Body of pancreas (tissue), 4 donors: ENCODE results near the gene THSD4. TPM values are rescaled to one million over a fixed set of nuclear protein-coding genes. Genes with fewer than 3 reads are reported as not detected.
A peak's percentile ranks its signal among the peaks of the same experiment; 100 is the strongest.

Experiments used
- ATAC-seq: fragments of 150-250 bp; one replicate; pipeline ENCODE4 v1.9.1; 2016
- DNase-seq, 4 donors: peaks; one replicate each; pipeline ENCODE4 v3.0.0-alpha.2; 2019
- H3K27ac ChIP-seq, 4 donors: fragments of 200-600 bp; sonication (generic); 1 replicate in 3 of 4; 2 replicates in 1 of 4; pipeline versions ENCODE4 v1.5.1 to v1.6.1; 2016 to 2019; ENCODE audit warnings: mild to moderate bottlenecking in 1 of 4, mixed read lengths in 1 of 4, moderate library complexity in 1 of 4
- H3K27me3 ChIP-seq, 2 donors: fragments of 200-600 bp; sonication (generic); one replicate each; pipeline ENCODE4 v1.6.0; 2016; ENCODE audit warnings: mild to moderate bottlenecking in 1 of 2
- H3K36me3 ChIP-seq, 2 donors: fragments of 200-600 bp; sonication (generic); replicated peaks in 1 of 2; 2 replicates each; pipeline ENCODE4 v1.5.1; 2016; ENCODE audit warnings: low read depth in 2 of 2; ENCODE audit not compliant: insufficient read depth in 1 of 2
- H3K4me1 ChIP-seq: fragments of 200-600 bp; sonication (generic); one replicate; pipeline ENCODE4 v1.6.0; 2016
- H3K4me3 ChIP-seq, 2 donors: fragments of 200-600 bp; sonication (generic); 1 replicate in 1 of 2; 2 replicates in 1 of 2; pipeline ENCODE4 v1.5.1; 2016 to 2019
- H3K9me3 ChIP-seq, 3 donors: fragments of 200-600 bp; sonication (generic); 1 replicate in 2 of 3; 2 replicates in 1 of 3; pipeline ENCODE4 v1.5.1; 2016
- CTCF ChIP-seq, 7 experiments: fragments of 450-650 bp in 4 of 7; fragments of 200-600 bp in 3 of 7; sonication (generic) in 3 of 7; IDR thresholded peaks; one replicate each; pipeline ENCODE4 v1.5.1; 2016 to 2019; ENCODE audit warnings: antibody characterized with exemption in 7 of 7
- POLR2A ChIP-seq, 3 donors: fragments of 450-650 bp; IDR thresholded peaks; one replicate each; pipeline ENCODE4 v1.6.1; 2016; ENCODE audit warnings: antibody characterized with exemption in 3 of 3, mild to moderate bottlenecking in 2 of 3
- WGBS, 2 donors: methylation state at CpG; one replicate each; pipeline ENCODE4 v1.1.5; 2017; 5-methylcytosine and 5-hydroxymethylcytosine counted together
- intact Hi-C: fragments of 100-400 bp; cut with DNase I; formaldehyde crosslinking; loops from one replicate; pipeline ENCODE4 v1.15.1; 2023
- total RNA-seq, 2 donors: library from RNA; depleted of rRNA; stranded (reverse); fragments of >200 nt; gene quantifications; one replicate each; pipeline ENCODE4 v1.1.0, GENCODE V29; 2016

THSD4 gene
- total RNA-seq, 2 donors from 2014 or later, result 12.9 to 16.1 TPM

- H3K27me3 ChIP-seq, result no peaks in the 10 kb centered on the region
- peaks cover 15% of the 10 kb centered on the region for H3K4me1 ChIP-seq
- no peak for ATAC-seq
- H3K4me3 ChIP-seq, result no peak overlapping the region
- intact Hi-C loops, result no loop called here
- no peak for DNase-seq
- TF ChIP-seq POLR2A (IDR thresholded peaks at IDR 0.05), result no peak
- TF ChIP-seq CTCF (IDR thresholded peaks at IDR 0.05), result no peak
- no peaks in the 10 kb centered on the region for H3K9me3 ChIP-seq
- H3K36me3 ChIP-seq, result no peaks in the 10 kb centered on the region
- 88 to 94% methylated on average over 1 of the region's 1 CpG for WGBS, 2 donors
- no peak overlapping the region for H3K27ac ChIP-seq
Observed at GRCh38 chr15:71291723-71292122, 176.5 kb downstream of the THSD4 start.

- Histone ChIP-seq H3K36me3 (no peaks in the 10 kb centered on the region), H3K9me3 (no peaks in the 10 kb centered on the region), H3K4me1 (peaks cover 10% of the 10 kb centered on the region), H3K4me3 (no peak overlapping the region), H3K27ac (no peak overlapping the region), H3K27me3 (no peaks in the 10 kb centered on the region)
- ATAC-seq (no peak), DNase-seq (no peak)
- intact Hi-C loops, result no loop called here
- TF ChIP-seq POLR2A (IDR thresholded peaks at IDR 0.05) (no peak), CTCF (IDR thresholded peaks at IDR 0.05) (no peak)
- WGBS, 2 donors, result 19 to 27% methylated on average over 2 of the region's 2 CpGs
Observed at GRCh38 chr15:71293723-71294122, 178.5 kb downstream of the THSD4 start.

GRCh38 chr15:71294251-71294910 is 179.1 kb downstream of the THSD4 start:
- DNase-seq (no peak), ATAC-seq (no peak)
- H3K27ac ChIP-seq, result peak overlapping the region in 2 of 4 donors; percentile 66 to 74
- no peak for TF ChIP-seq POLR2A (IDR thresholded peaks at IDR 0.05)
- TF ChIP-seq CTCF (IDR thresholded peaks at IDR 0.05), result no peak
- H3K9me3 ChIP-seq, result no peaks in the 10 kb centered on the region
- H3K27me3 ChIP-seq, result no peaks in the 10 kb centered on the region
- H3K4me1 ChIP-seq, result peaks cover 6% of the 10 kb centered on the region
- intact Hi-C loops, result no loop called here
- H3K4me3 ChIP-seq, result no peak overlapping the region
- H3K36me3 ChIP-seq, result no peaks in the 10 kb centered on the region
- WGBS, 2 donors, result 60% methylated on average over 11 to 12 of the region's 12 CpGs

GRCh38 chr15:71294911-71295602 is 179.8 kb downstream of the THSD4 start:
- Histone ChIP-seq H3K27me3 (no peaks in the 10 kb centered on the region), H3K27ac (peak overlapping the region in 3 of 4 donors; percentile 6 to 74 (median 66)), H3K4me1 (peaks cover 6% of the 10 kb centered on the region), H3K9me3 (no peaks in the 10 kb centered on the region), H3K4me3 (no peak overlapping the region), H3K36me3 (no peaks in the 10 kb centered on the region)
- TF ChIP-seq CTCF (IDR thresholded peaks at IDR 0.05), result no peak
- ATAC-seq (peak; percentile 84), DNase-seq (peak in 3 of 4 donors; percentile 17 to 38 (median 23))
- intact Hi-C loops, result no loop called here
- WGBS, 2 donors, result 41 to 44% methylated on average over 6 of the region's 6 CpGs
